Ecto neural progenitor cell (in vitro differentiated cells): ENCODE data around the gene FCGR3A.
"Not testable (repeated sequence)": the region's sequence is repeated elsewhere in the genome, so short reads cannot be mapped to it uniquely, and the experiment has no call there.

ENCODE experiments used
- DNase-seq: peaks from one replicate; pipeline ENCODE4 v3.0.0-alpha.2; 2018; ENCODE audit warnings: low spot score

Gene FCGR3A

GRCh38 chr1:161549652-161550051, at the start of gene FCGR3A:
Gene FCGR3A (minus strand): TSS chr1:161549818. CDS start chr1:161549736, 82 bp downstream.
- no peak for DNase-seq

- not testable (repeated sequence) for DNase-seq
Observed at GRCh38 chr1:161597077-161597476, 47.5 kb upstream of the FCGR3A start.

- DNase-seq, result not testable (repeated sequence)
Observed at GRCh38 chr1:161595583-161595982, 46.0 kb upstream of the FCGR3A start.

GRCh38 chr1:161595173-161595572, 45.6 kb upstream of the FCGR3A start:
- not testable (repeated sequence) for DNase-seq

- DNase-seq, result not testable (repeated sequence)
Observed at GRCh38 chr1:161594269-161594984, 44.8 kb upstream of the FCGR3A start.

GRCh38 chr1:161593092-161593755, 43.6 kb upstream of the FCGR3A start:
- not testable (repeated sequence) for DNase-seq

GRCh38 chr1:161592586-161592985, 43.0 kb upstream of the FCGR3A start:
- not testable (repeated sequence) for DNase-seq

GRCh38 chr1:161589920-161590319, 40.3 kb upstream of the FCGR3A start:
- not testable (repeated sequence) for DNase-seq

GRCh38 chr1:161589365-161589764, 39.7 kb upstream of the FCGR3A start:
- not testable (repeated sequence) for DNase-seq

GRCh38 chr1:161588596-161588995, 39.0 kb upstream of the FCGR3A start:
- DNase-seq, result not testable (repeated sequence)

- not testable (repeated sequence) for DNase-seq
Observed at GRCh38 chr1:161582882-161583281, 33.3 kb upstream of the FCGR3A start.

GRCh38 chr1:161580879-161581537, 31.4 kb upstream of the FCGR3A start:
- not testable (repeated sequence) for DNase-seq

- not testable (repeated sequence) for DNase-seq
Observed at GRCh38 chr1:161579856-161580507, 30.4 kb upstream of the FCGR3A start.

GRCh38 chr1:161576676-161577075, 27.1 kb upstream of the FCGR3A start:
- not testable (repeated sequence) for DNase-seq

- DNase-seq, result not testable (repeated sequence)
Observed at GRCh38 chr1:161571703-161572102, 22.1 kb upstream of the FCGR3A start.

GRCh38 chr1:161566602-161566960, 17.0 kb upstream of the FCGR3A start:
- DNase-seq, result not testable (repeated sequence)

GRCh38 chr1:161563522-161563921, 13.9 kb upstream of the FCGR3A start:
- DNase-seq, result not testable (repeated sequence)

GRCh38 chr1:161562441-161562840, 12.8 kb upstream of the FCGR3A start:
- DNase-seq, result not testable (repeated sequence)

GRCh38 chr1:161560960-161561715, 11.5 kb upstream of the FCGR3A start:
- not testable (repeated sequence) for DNase-seq

- not testable (repeated sequence) for DNase-seq
Observed at GRCh38 chr1:161557506-161558450, 8.2 kb upstream of the FCGR3A start.
